WTC11 (cell line): Measurements from ENCODE around the gene NSMCE1. TPM values are rescaled to one million over a fixed set of nuclear protein-coding genes. Genes with fewer than 3 reads are reported as not detected.

ENCODE experiments used
- ATAC-seq: fragments of 200-7000 bp; cut with Tn5 transposase; 2 replicates; pipeline ENCODE4 v1.10.0; 2021; ENCODE audit warnings: mild to moderate bottlenecking, moderate library complexity
- CTCF ChIA-PET: fragments of 300-600 bp; sonication (Branson Sonifier 250); formaldehyde crosslinking; loops from one replicate; lab custom pipeline; 2021; ENCODE audit warnings: antibody characterized with exemption; lab: Charles Lee
- POLR2A ChIA-PET: fragments of 350-600 bp; sonication (Branson Sonifier 250); formaldehyde crosslinking; loops from one replicate; lab custom pipeline; 2021; ENCODE audit warnings: antibody characterized with exemption; lab: Charles Lee
- DNase-seq: peaks from one replicate; pipeline ENCODE4 v3.0.0; 2021; ENCODE audit warnings: low spot score
- H3K27ac Mint-ChIP-seq: 2 replicates; pipeline ENCODE4 v1.8.0; 2021; ENCODE audit warnings: mixed read lengths
- H3K27me3 Mint-ChIP-seq: 2 replicates; pipeline ENCODE4 v1.8.0; 2021; ENCODE audit warnings: low read depth, mild to moderate bottlenecking, moderate library complexity, mixed read lengths
- H3K36me3 Mint-ChIP-seq: 2 replicates; pipeline ENCODE4 v1.8.0; 2021; ENCODE audit warnings: mixed read lengths
- H3K4me1 Mint-ChIP-seq: 2 replicates; pipeline ENCODE4 v1.8.0; 2022; ENCODE audit warnings: mixed read lengths
- H3K4me3 Mint-ChIP-seq: 2 replicates; pipeline ENCODE4 v1.8.0; 2021; ENCODE audit warnings: mild to moderate bottlenecking, moderate library complexity, mixed read lengths
- H3K9me3 Mint-ChIP-seq: 2 replicates; pipeline ENCODE4 v1.8.0; 2021; ENCODE audit warnings: mixed read lengths
- CBFB ChIP-seq: sonication (generic); formaldehyde crosslinking; IDR thresholded peaks from 2 replicates; pipeline ENCODE4 v1.8.1; 2022; ENCODE audit warnings: mild to moderate bottlenecking, low read depth, missing genetic modification reagents
- FOXJ3 ChIP-seq: sonication (generic); formaldehyde crosslinking; IDR thresholded peaks from 2 replicates; pipeline ENCODE4 v1.9.0; 2021; ENCODE audit warnings: missing genetic modification reagents, mild to moderate bottlenecking, borderline replicate concordance
- FOXK1 ChIP-seq: sonication (generic); formaldehyde crosslinking; IDR thresholded peaks from 2 replicates; pipeline ENCODE4 v1.8.0; 2022; ENCODE audit warnings: mild to moderate bottlenecking, moderate library complexity, missing genetic modification reagents
- HMGA2 ChIP-seq: fragments of 250-450 bp; sonication (Bioruptor Pico); IDR thresholded peaks from 2 replicates; pipeline ENCODE4 v1.4.0; 2021; ENCODE audit warnings: mild to moderate bottlenecking, moderate library complexity
- NFYB ChIP-seq: sonication (generic); formaldehyde crosslinking; conservative IDR thresholded peaks from 2 replicates; pipeline ENCODE4 v1.8.0; 2022; ENCODE audit warnings: low read depth, missing genetic modification reagents
- SMAD4 ChIP-seq: sonication (generic); formaldehyde crosslinking; IDR thresholded peaks from 2 replicates; pipeline ENCODE4 v1.8.0; 2022; ENCODE audit warnings: mild to moderate bottlenecking, missing genetic modification reagents
- TEAD1 ChIP-seq: sonication (generic); formaldehyde crosslinking; IDR thresholded peaks from 2 replicates; pipeline ENCODE4 v1.8.0; 2022; ENCODE audit warnings: mild to moderate bottlenecking, missing genetic modification reagents
- ZNF138 ChIP-seq: sonication (generic); formaldehyde crosslinking; conservative IDR thresholded peaks from 2 replicates; pipeline ENCODE4 v1.8.1; 2022; ENCODE audit warnings: mild to moderate bottlenecking, moderate library complexity, missing genetic modification reagents
- ZNF423 ChIP-seq: fragments of 250-450 bp; sonication (Bioruptor Pico); IDR thresholded peaks from 2 replicates; pipeline ENCODE4 v2.1.2; 2022; ENCODE audit warnings: mild to moderate bottlenecking, moderate library complexity
- total RNA-seq: library from RNA; stranded (reverse); gene quantifications from 3 replicates; pipeline ENCODE4 v1.2.3, GENCODE V29; 2021
- TF ChIP-seq, protein P1 (sequence below): sonication (generic); formaldehyde crosslinking; IDR thresholded peaks from 2 replicates; pipeline ENCODE4 v1.8.0; 2023; ENCODE audit warnings: missing genetic modification reagents, mild to moderate bottlenecking, borderline replicate concordance
- TF ChIP-seq, protein P2 (sequence below): sonication (generic); formaldehyde crosslinking; IDR thresholded peaks from 2 replicates; pipeline ENCODE4 v1.8.1; 2022; ENCODE audit warnings: low read depth, missing genetic modification reagents, borderline replicate concordance
- TF ChIP-seq, protein P3 (sequence below): sonication (generic); formaldehyde crosslinking; IDR thresholded peaks from 2 replicates; pipeline ENCODE4 v1.8.1; 2023; ENCODE audit warnings: mild to moderate bottlenecking, missing genetic modification reagents
- TF ChIP-seq, protein P4 (sequence below): sonication (generic); formaldehyde crosslinking; IDR thresholded peaks from 2 replicates; pipeline ENCODE4 v1.8.0; 2023; ENCODE audit warnings: missing genetic modification reagents
- TF ChIP-seq, protein P5 (sequence below): sonication (generic); formaldehyde crosslinking; IDR thresholded peaks from 2 replicates; pipeline ENCODE4 v1.8.1; 2023; ENCODE audit warnings: mild to moderate bottlenecking, missing genetic modification reagents, borderline replicate concordance
- TF ChIP-seq, protein P6 (sequence below): sonication (generic); formaldehyde crosslinking; IDR thresholded peaks from 2 replicates; pipeline ENCODE4 v1.8.0; 2022; ENCODE audit warnings: mild to moderate bottlenecking, missing genetic modification reagents

The NSMCE1 gene
- total RNA-seq, 1 experiment from 2014 or later, result 29.4 TPM

DNA sequence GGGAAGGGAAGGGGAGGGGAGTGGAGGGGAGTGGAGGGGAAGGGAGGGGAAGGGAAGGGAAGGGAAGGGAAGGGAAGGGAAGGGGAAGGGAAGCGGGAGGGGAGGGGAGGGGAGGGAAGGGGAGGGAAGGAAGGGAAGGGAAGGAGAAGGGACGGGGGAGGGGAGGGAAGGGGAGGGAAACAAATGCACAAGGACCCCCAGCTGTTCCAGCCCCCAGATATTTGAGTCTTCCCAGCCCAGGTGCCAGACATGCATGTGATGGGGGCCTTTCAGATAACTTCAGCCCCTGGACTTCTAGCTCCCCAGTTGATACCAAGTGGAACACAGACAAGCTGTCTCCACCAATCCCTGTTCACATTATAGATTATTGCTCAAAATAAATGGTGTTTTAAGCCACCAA is 79.9 kb downstream of the NSMCE1 start:
- no peaks in the 10 kb centered on the region for H3K9me3 Mint-ChIP-seq
- H3K27me3 Mint-ChIP-seq, result no peaks in the 10 kb centered on the region; the same call in 1 of the 2 replicates
- TF ChIP-seq, protein P1, sequence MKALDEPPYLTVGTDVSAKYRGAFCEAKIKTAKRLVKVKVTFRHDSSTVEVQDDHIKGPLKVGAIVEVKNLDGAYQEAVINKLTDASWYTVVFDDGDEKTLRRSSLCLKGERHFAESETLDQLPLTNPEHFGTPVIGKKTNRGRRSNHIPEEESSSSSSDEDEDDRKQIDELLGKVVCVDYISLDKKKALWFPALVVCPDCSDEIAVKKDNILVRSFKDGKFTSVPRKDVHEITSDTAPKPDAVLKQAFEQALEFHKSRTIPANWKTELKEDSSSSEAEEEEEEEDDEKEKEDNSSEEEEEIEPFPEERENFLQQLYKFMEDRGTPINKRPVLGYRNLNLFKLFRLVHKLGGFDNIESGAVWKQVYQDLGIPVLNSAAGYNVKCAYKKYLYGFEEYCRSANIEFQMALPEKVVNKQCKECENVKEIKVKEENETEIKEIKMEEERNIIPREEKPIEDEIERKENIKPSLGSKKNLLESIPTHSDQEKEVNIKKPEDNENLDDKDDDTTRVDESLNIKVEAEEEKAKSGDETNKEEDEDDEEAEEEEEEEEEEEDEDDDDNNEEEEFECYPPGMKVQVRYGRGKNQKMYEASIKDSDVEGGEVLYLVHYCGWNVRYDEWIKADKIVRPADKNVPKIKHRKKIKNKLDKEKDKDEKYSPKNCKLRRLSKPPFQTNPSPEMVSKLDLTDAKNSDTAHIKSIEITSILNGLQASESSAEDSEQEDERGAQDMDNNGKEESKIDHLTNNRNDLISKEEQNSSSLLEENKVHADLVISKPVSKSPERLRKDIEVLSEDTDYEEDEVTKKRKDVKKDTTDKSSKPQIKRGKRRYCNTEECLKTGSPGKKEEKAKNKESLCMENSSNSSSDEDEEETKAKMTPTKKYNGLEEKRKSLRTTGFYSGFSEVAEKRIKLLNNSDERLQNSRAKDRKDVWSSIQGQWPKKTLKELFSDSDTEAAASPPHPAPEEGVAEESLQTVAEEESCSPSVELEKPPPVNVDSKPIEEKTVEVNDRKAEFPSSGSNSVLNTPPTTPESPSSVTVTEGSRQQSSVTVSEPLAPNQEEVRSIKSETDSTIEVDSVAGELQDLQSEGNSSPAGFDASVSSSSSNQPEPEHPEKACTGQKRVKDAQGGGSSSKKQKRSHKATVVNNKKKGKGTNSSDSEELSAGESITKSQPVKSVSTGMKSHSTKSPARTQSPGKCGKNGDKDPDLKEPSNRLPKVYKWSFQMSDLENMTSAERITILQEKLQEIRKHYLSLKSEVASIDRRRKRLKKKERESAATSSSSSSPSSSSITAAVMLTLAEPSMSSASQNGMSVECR (CRISPR knock-in tag), result no peak
- no peak for TF ChIP-seq CBFB
- TF ChIP-seq, protein P2, sequence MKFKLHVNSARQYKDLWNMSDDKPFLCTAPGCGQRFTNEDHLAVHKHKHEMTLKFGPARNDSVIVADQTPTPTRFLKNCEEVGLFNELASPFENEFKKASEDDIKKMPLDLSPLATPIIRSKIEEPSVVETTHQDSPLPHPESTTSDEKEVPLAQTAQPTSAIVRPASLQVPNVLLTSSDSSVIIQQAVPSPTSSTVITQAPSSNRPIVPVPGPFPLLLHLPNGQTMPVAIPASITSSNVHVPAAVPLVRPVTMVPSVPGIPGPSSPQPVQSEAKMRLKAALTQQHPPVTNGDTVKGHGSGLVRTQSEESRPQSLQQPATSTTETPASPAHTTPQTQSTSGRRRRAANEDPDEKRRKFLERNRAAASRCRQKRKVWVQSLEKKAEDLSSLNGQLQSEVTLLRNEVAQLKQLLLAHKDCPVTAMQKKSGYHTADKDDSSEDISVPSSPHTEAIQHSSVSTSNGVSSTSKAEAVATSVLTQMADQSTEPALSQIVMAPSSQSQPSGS (CRISPR knock-in tag), result no peak
- TF ChIP-seq, protein P3, sequence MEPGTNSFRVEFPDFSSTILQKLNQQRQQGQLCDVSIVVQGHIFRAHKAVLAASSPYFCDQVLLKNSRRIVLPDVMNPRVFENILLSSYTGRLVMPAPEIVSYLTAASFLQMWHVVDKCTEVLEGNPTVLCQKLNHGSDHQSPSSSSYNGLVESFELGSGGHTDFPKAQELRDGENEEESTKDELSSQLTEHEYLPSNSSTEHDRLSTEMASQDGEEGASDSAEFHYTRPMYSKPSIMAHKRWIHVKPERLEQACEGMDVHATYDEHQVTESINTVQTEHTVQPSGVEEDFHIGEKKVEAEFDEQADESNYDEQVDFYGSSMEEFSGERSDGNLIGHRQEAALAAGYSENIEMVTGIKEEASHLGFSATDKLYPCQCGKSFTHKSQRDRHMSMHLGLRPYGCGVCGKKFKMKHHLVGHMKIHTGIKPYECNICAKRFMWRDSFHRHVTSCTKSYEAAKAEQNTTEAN, result no peak
- no peak for TF ChIP-seq ZNF138 (CRISPR knock-in tag)
- no peak for TF ChIP-seq TEAD1 (CRISPR knock-in tag)
- TF ChIP-seq, protein P4, sequence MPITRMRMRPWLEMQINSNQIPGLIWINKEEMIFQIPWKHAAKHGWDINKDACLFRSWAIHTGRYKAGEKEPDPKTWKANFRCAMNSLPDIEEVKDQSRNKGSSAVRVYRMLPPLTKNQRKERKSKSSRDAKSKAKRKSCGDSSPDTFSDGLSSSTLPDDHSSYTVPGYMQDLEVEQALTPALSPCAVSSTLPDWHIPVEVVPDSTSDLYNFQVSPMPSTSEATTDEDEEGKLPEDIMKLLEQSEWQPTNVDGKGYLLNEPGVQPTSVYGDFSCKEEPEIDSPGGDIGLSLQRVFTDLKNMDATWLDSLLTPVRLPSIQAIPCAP (CRISPR knock-in tag), result no peak
- TF ChIP-seq NFYB (CRISPR knock-in tag), result no peak
- TF ChIP-seq, protein P5, sequence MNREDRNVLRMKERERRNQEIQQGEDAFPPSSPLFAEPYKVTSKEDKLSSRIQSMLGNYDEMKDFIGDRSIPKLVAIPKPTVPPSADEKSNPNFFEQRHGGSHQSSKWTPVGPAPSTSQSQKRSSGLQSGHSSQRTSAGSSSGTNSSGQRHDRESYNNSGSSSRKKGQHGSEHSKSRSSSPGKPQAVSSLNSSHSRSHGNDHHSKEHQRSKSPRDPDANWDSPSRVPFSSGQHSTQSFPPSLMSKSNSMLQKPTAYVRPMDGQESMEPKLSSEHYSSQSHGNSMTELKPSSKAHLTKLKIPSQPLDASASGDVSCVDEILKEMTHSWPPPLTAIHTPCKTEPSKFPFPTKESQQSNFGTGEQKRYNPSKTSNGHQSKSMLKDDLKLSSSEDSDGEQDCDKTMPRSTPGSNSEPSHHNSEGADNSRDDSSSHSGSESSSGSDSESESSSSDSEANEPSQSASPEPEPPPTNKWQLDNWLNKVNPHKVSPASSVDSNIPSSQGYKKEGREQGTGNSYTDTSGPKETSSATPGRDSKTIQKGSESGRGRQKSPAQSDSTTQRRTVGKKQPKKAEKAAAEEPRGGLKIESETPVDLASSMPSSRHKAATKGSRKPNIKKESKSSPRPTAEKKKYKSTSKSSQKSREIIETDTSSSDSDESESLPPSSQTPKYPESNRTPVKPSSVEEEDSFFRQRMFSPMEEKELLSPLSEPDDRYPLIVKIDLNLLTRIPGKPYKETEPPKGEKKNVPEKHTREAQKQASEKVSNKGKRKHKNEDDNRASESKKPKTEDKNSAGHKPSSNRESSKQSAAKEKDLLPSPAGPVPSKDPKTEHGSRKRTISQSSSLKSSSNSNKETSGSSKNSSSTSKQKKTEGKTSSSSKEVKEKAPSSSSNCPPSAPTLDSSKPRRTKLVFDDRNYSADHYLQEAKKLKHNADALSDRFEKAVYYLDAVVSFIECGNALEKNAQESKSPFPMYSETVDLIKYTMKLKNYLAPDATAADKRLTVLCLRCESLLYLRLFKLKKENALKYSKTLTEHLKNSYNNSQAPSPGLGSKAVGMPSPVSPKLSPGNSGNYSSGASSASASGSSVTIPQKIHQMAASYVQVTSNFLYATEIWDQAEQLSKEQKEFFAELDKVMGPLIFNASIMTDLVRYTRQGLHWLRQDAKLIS (CRISPR knock-in tag), result no peak
- no peaks in the 10 kb centered on the region for H3K36me3 Mint-ChIP-seq
- CTCF ChIA-PET, result interaction anchor here (0.6 to 4.2 kb wide), 4 partner anchors 8 to 179 kb away, joined by 3 to 30 read pairs (median 8); no protein-coding TSS in a partner anchor
- POLR2A ChIA-PET, result no interaction called here
- H3K4me3 Mint-ChIP-seq, result no peak overlapping the region
- ATAC-seq (no peak), DNase-seq (no peak)
- H3K4me1 Mint-ChIP-seq, result no peaks in the 10 kb centered on the region; the same call in 1 of the 2 replicates
- no peak overlapping the region for H3K27ac Mint-ChIP-seq

DNA sequence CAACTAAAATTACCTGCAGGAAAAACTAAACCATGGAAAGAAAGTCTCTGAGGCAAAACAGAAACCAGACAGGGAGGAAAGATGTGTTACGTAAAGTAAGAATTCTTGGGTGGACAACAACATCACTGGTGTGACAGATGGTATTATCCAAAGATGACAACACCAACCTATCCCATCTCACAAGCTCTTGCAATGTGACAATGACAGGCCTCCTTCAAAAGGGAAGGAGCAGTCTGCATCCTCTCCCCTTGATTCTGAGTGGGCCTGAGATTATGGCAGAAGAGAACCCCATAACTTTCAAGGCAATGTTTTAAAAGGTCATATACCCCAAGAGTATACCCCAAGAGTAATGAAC is 82.8 kb downstream of the NSMCE1 start:
- Mint-ChIP-seq H3K36me3 (no peaks in the 10 kb centered on the region), H3K4me1 (no peaks in the 10 kb centered on the region; the same call in 1 of the 2 replicates), H3K27ac (no peak overlapping the region), H3K27me3 (peaks cover 3% of the 10 kb centered on the region), H3K9me3 (no peaks in the 10 kb centered on the region; the same call in 1 of the 2 replicates), H3K4me3 (no peak overlapping the region)
- DNase-seq (no peak), ATAC-seq (no peak)
- POLR2A ChIA-PET, result no interaction called here
- CTCF ChIA-PET, result no interaction called here
- TF ChIP-seq FOXJ3 (CRISPR knock-in tag), result no peak
- no peak for TF ChIP-seq HMGA2 (CRISPR knock-in tag)
- no peak for TF ChIP-seq FOXK1 (CRISPR knock-in tag)
- TF ChIP-seq ZNF423 (CRISPR knock-in tag), result no peak
- TF ChIP-seq, protein P1 (CRISPR knock-in tag), result no peak
- TF ChIP-seq, protein P6, sequence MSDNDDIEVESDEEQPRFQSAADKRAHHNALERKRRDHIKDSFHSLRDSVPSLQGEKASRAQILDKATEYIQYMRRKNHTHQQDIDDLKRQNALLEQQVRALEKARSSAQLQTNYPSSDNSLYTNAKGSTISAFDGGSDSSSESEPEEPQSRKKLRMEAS, result no peak
- no peak for TF ChIP-seq SMAD4 (CRISPR knock-in tag)
- TF ChIP-seq, protein P4 (CRISPR knock-in tag), result no peak
